Tibial nerve (tissue), 4 donors: ENCODE data around the gene SPATA6L. TPM values are rescaled to one million over a fixed set of nuclear protein-coding genes. Genes with fewer than 3 reads are reported as not detected.
"Not testable (repeated sequence)": the region's sequence is repeated elsewhere in the genome, so short reads cannot be mapped to it uniquely, and the experiment has no call there.

ENCODE experiments used
- DNase-seq, 2 donors: peaks; one replicate each; pipeline ENCODE4 v3.0.0-alpha.2; 2019; ENCODE audit warnings: low spot score in 2 of 2
- H3K27ac ChIP-seq, 4 donors: fragments of 200-600 bp; sonication (generic) in 3 of 4; one replicate each; pipeline ENCODE4 v1.5.1; 2017 to 2019; ENCODE audit warnings: mild to moderate bottlenecking in 1 of 4
- H3K27me3 ChIP-seq, 2 donors: fragments of 200-600 bp; sonication (generic) in 1 of 2; one replicate each; pipeline versions ENCODE4 v1.5.1 to v1.6.0; 2017 to 2019
- H3K36me3 ChIP-seq, 3 donors: fragments of 200-600 bp; sonication (generic); one replicate each; pipeline ENCODE4 v1.5.1; 2018 to 2019
- H3K4me1 ChIP-seq, 4 donors: fragments of 200-600 bp; sonication (generic) in 3 of 4; one replicate each; pipeline ENCODE4 v1.5.1; 2017 to 2019
- H3K4me3 ChIP-seq, 4 donors: fragments of 200-600 bp; sonication (generic) in 3 of 4; one replicate each; pipeline ENCODE4 v1.5.1; 2017 to 2019; ENCODE audit warnings: mild to moderate bottlenecking in 1 of 4, moderate library complexity in 1 of 4
- H3K9me3 ChIP-seq, 4 donors: fragments of 200-600 bp; sonication (generic) in 3 of 4; one replicate each; pipeline ENCODE4 v1.5.1; 2017 to 2019
- EP300 ChIP-seq, 2 donors: sonication (generic); formaldehyde crosslinking; IDR thresholded peaks; one replicate each; pipeline ENCODE4 v1.6.1; 2017; ENCODE audit warnings: antibody characterized with exemption in 2 of 2, mild to moderate bottlenecking in 1 of 2
- POLR2A ChIP-seq, 2 donors: fragments of 450-650 bp; IDR thresholded peaks; one replicate each; pipeline ENCODE4 v1.6.1; 2017; ENCODE audit warnings: antibody characterized with exemption in 2 of 2, mild to moderate bottlenecking in 2 of 2, moderate library complexity in 2 of 2
- WGBS, 2 donors: methylation state at CpG; one replicate each; pipeline ENCODE4 v1.1.5; 2018; 5-methylcytosine and 5-hydroxymethylcytosine counted together
- total RNA-seq, 4 donors: library from RNA; depleted of rRNA; stranded (reverse); fragments of >200 nt; gene quantifications; one replicate each; pipeline ENCODE4 v1.1.0, GENCODE V29; 2016
- TF ChIP-seq, protein P1 (sequence below), 5 experiments: fragments of 200-600 bp in 3 of 5; fragments of 450-650 bp in 2 of 5; sonication (generic) in 3 of 5; IDR thresholded peaks; one replicate each; pipeline ENCODE4 v1.5.1; 2016 to 2019; ENCODE audit warnings: antibody characterized with exemption in 5 of 5, mild to moderate bottlenecking in 3 of 5, moderate library complexity in 2 of 5

The SPATA6L gene
- total RNA-seq, 4 donors from 2014 or later = 1.3 to 5.4 (median 3.8) TPM

DNA sequence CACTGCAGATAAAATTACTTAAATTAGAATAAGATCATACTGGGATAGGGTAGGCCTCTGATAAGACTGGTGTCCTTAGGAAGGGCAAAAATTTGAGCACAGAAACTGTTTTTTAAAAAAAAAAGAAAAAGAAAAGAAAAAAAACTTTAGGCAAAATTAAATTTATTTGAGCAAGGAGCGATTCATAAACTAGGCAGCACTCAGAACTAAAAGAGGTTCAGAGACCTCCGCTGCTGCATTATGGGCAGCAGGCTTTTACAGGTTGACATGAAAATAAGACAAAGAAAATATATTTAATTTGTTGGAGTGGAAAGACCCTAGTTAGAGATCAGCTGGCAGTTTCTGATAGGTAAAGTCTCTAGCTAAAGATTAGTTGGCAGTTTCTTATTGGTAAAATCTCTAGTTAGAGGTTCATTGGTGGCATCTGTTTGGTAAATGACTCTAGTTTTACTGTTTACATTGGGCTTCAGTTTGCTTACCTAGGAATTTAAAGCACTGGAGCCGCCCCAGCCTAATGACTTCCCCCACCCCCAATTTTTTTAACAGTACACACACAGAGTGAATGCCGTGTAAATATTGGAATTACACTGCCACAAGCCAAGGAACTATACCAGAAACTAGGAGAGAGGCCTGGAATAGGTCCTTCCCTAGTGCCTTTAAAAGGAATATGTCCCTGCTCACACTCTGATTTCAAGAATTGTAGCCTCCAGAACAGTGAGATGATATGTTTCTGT, 8.7 kb downstream of the SPATA6L start:
- peaks cover 0 to 5% (median 0%) of the 10 kb centered on the region in 3 donors for H3K36me3 ChIP-seq
- no peak for DNase-seq
- H3K4me1 ChIP-seq = peaks cover 0 to 9% (median 5%) of the 10 kb centered on the region in 4 donors
- TF ChIP-seq POLR2A (IDR thresholded peaks at IDR 0.05) (no peak), EP300 (IDR thresholded peaks at IDR 0.05) (no peak)
- TF ChIP-seq, protein P1, sequence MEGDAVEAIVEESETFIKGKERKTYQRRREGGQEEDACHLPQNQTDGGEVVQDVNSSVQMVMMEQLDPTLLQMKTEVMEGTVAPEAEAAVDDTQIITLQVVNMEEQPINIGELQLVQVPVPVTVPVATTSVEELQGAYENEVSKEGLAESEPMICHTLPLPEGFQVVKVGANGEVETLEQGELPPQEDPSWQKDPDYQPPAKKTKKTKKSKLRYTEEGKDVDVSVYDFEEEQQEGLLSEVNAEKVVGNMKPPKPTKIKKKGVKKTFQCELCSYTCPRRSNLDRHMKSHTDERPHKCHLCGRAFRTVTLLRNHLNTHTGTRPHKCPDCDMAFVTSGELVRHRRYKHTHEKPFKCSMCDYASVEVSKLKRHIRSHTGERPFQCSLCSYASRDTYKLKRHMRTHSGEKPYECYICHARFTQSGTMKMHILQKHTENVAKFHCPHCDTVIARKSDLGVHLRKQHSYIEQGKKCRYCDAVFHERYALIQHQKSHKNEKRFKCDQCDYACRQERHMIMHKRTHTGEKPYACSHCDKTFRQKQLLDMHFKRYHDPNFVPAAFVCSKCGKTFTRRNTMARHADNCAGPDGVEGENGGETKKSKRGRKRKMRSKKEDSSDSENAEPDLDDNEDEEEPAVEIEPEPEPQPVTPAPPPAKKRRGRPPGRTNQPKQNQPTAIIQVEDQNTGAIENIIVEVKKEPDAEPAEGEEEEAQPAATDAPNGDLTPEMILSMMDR (IDR thresholded peaks at IDR 0.05) = no peak
- no peak overlapping the region for H3K4me3 ChIP-seq
- no peaks in the 10 kb centered on the region for H3K27me3 ChIP-seq
- 90 to 97% methylated on average over 4 of the region's 4 CpGs for WGBS, 2 donors
- no peak overlapping the region for H3K27ac ChIP-seq
- H3K9me3 ChIP-seq = no peaks in the 10 kb centered on the region

GRCh38 chr9:4656621-4657020, 9.7 kb downstream of the SPATA6L start:
- 73 to 78% methylated on average over 3 of the region's 3 CpGs for WGBS, 2 donors
- Histone ChIP-seq H3K9me3 (no peaks in the 10 kb centered on the region), H3K27ac (no peak overlapping the region), H3K4me3 (no peak overlapping the region), H3K36me3 (peaks cover 0 to 5% (median 0%) of the 10 kb centered on the region in 3 donors), H3K4me1 (peaks cover 0 to 4% (median 1%) of the 10 kb centered on the region in 4 donors), H3K27me3 (no peaks in the 10 kb centered on the region)
- DNase-seq = no peak
- TF ChIP-seq, protein P1 (IDR thresholded peaks at IDR 0.05) = no peak

- H3K4me3 ChIP-seq, H3K9me3 ChIP-seq, DNase-seq, H3K27me3 ChIP-seq, H3K4me1 ChIP-seq, H3K36me3 ChIP-seq, H3K27ac ChIP-seq: not testable (repeated sequence)
- 82 to 90% methylated on average over 3 of the region's 3 CpGs for WGBS, 2 donors
Observed at GRCh38 chr9:4656196-4656595, 10.1 kb downstream of the SPATA6L start.

GRCh38 chr9:4654538-4654937, 11.7 kb downstream of the SPATA6L start:
- Histone ChIP-seq H3K27me3 (no peaks in the 10 kb centered on the region), H3K4me1 (no peaks in the 10 kb centered on the region), H3K4me3 (no peak overlapping the region), H3K27ac (no peak overlapping the region), H3K9me3 (no peaks in the 10 kb centered on the region), H3K36me3 (peaks cover 0 to 5% (median 0%) of the 10 kb centered on the region in 3 donors)
- DNase-seq = no peak
- no peak for TF ChIP-seq EP300 (IDR thresholded peaks at IDR 0.05)
- no peak for TF ChIP-seq POLR2A (IDR thresholded peaks at IDR 0.05)
- TF ChIP-seq, protein P1 (IDR thresholded peaks at IDR 0.05) = no peak
- WGBS, 2 donors = 86 to 93% methylated on average over 10 of the region's 10 CpGs

DNA sequence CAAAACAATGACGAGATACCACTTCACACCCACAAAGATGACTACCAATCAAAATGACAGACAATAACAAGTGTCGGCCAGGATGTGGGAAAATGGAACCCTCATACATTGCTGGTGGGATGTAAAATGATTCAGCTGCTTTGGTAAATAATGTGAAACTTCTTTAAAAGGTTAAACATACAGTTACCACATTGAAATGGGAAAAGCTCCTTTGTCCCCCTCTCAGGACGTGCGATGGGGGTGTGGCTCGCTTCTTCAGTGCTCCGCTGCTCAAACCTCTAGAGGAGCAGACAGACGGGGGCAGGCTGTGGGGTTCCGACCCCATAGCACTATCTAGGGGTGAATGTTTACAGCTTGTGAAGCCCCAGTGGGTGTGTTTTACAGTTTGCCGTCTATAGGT, 12.2 kb downstream of the SPATA6L start:
- Histone ChIP-seq H3K27me3 (no peaks in the 10 kb centered on the region), H3K36me3 (peaks cover 0 to 5% (median 0%) of the 10 kb centered on the region in 3 donors), H3K27ac (no peak overlapping the region), H3K4me1 (no peaks in the 10 kb centered on the region), H3K9me3 (no peaks in the 10 kb centered on the region), H3K4me3 (no peak overlapping the region)
- TF ChIP-seq EP300 (IDR thresholded peaks at IDR 0.05) (no peak), POLR2A (IDR thresholded peaks at IDR 0.05) (no peak)
- TF ChIP-seq, protein P1 (IDR thresholded peaks at IDR 0.05) = no peak
- 86 to 91% methylated on average over 9 of the region's 9 CpGs for WGBS, 2 donors
- DNase-seq = no peak
